ENCODE measurements around the gene SLC6A3.

SLC6A3 gene

GRCh38 chr5:1405539-1406530 lies 39.4 kb downstream of the SLC6A3 start:
- no peak for DNase-seq (ENCODE audit: low spot score)

- no peak for DNase-seq (ENCODE audit: low spot score)
Observed at GRCh38 chr5:1405121-1405520, 40.1 kb downstream of the SLC6A3 start.

- DNase-seq (ENCODE audit: low spot score), result no peak
Observed at GRCh38 chr5:1404062-1404461, 41.2 kb downstream of the SLC6A3 start.

- DNase-seq (ENCODE audit: low spot score), result no peak
Observed at GRCh38 chr5:1402611-1403255, 42.5 kb downstream of the SLC6A3 start.

GRCh38 chr5:1401536-1402138 lies 43.6 kb downstream of the SLC6A3 start:
- no peak for DNase-seq (ENCODE audit: low spot score)

GRCh38 chr5:1400936-1401335 lies 44.3 kb downstream of the SLC6A3 start:
- no peak for DNase-seq (ENCODE audit: low spot score)

- no peak for DNase-seq (ENCODE audit: low spot score)
Observed at GRCh38 chr5:1400211-1400855, 44.9 kb downstream of the SLC6A3 start.

- DNase-seq (ENCODE audit: low spot score), result no peak
Observed at GRCh38 chr5:1399737-1400136, 45.5 kb downstream of the SLC6A3 start.

- DNase-seq (ENCODE audit: low spot score), result no peak
Observed at GRCh38 chr5:1396293-1396816, 48.9 kb downstream of the SLC6A3 start.

GRCh38 chr5:1394881-1395860 lies 50.1 kb downstream of the SLC6A3 start:
- DNase-seq (ENCODE audit: low spot score), result no peak

- DNase-seq (ENCODE audit: low spot score), result no peak
Observed at GRCh38 chr5:1393571-1394501, 51.4 kb downstream of the SLC6A3 start.

GRCh38 chr5:1392801-1393565 lies 52.3 kb downstream of the SLC6A3 start:
- DNase-seq (ENCODE audit: low spot score), result no peak

GRCh38 chr5:1392261-1392660 lies 53.0 kb downstream of the SLC6A3 start:
- no peak for DNase-seq (ENCODE audit: low spot score)

- no peak for DNase-seq (ENCODE audit: low spot score)
Observed at GRCh38 chr5:1391691-1392090, 53.5 kb downstream of the SLC6A3 start.

- DNase-seq (ENCODE audit: low spot score), result no peak
Observed at GRCh38 chr5:1390861-1391600, 54.2 kb downstream of the SLC6A3 start.

- DNase-seq (ENCODE audit: low spot score), result no peak
Observed at GRCh38 chr5:1390333-1390732, 54.9 kb downstream of the SLC6A3 start.

- DNase-seq (ENCODE audit: low spot score), result no peak
Observed at GRCh38 chr5:1388383-1388967, 56.8 kb downstream of the SLC6A3 start.

- DNase-seq (ENCODE audit: low spot score), result no peak
Observed at GRCh38 chr5:1387876-1388275, 57.4 kb downstream of the SLC6A3 start.

All from globus pallidus (tissue), 1 donor.